ENCODE measurements around the gene RASSF8.

- TF ChIP-seq CTCF (IDR thresholded peaks at IDR 0.05) (no peak), POLR2A (IDR thresholded peaks at IDR 0.05) (no peak), POLR2AphosphoS5 (IDR thresholded peaks at IDR 0.05) (no peak)
Measured at GRCh38 chr12:25942709-25943108, 15.8 kb upstream of the RASSF8 start.
